Peyer's patch (tissue), 4 donors: Measurements from ENCODE around the gene RNU1-3. TPM values are rescaled to one million over a fixed set of nuclear protein-coding genes. Genes with fewer than 3 reads are reported as not detected.
"Not testable (repeated sequence)": the region's sequence is repeated elsewhere in the genome, so short reads cannot be mapped to it uniquely, and the experiment has no call there.

ENCODE experiments used
- DNase-seq, 3 donors: peaks; one replicate each; pipeline ENCODE4 v3.0.0-alpha.2; 2017 to 2019
- H3K27ac ChIP-seq, 4 donors: fragments of 200-600 bp; sonication (generic); one replicate each; pipeline ENCODE4 v1.5.1; 2016 to 2019
- H3K27me3 ChIP-seq, 2 donors: fragments of 200-600 bp; sonication (generic); one replicate each; pipeline ENCODE4 v1.5.1; 2019
- H3K36me3 ChIP-seq, 3 donors: fragments of 200-600 bp; sonication (generic); one replicate each; pipeline ENCODE4 v1.5.1; 2016 to 2019
- H3K4me1 ChIP-seq, 4 donors: fragments of 200-600 bp; sonication (generic); one replicate each; pipeline ENCODE4 v1.5.1; 2016 to 2019
- H3K4me3 ChIP-seq, 4 donors: fragments of 200-600 bp; sonication (generic); 1 replicate in 3 of 4; 2 replicates in 1 of 4; pipeline ENCODE4 v1.5.1; 2016 to 2019; ENCODE audit warnings: mild to moderate bottlenecking in 1 of 4
- H3K9me3 ChIP-seq, 4 donors: fragments of 200-600 bp; sonication (generic); one replicate each; pipeline ENCODE4 v1.5.1; 2016 to 2019; ENCODE audit warnings: mild to moderate bottlenecking in 1 of 4
- CTCF ChIP-seq, 6 experiments: fragments of 450-650 bp in 4 of 6; fragments of 200-600 bp in 2 of 6; sonication (generic) in 1 of 6; IDR thresholded peaks; one replicate each; pipeline ENCODE4 v1.5.1; 2017 to 2019; ENCODE audit warnings: antibody characterized with exemption in 6 of 6, mild to moderate bottlenecking in 3 of 6, moderate library complexity in 1 of 6
- POLR2A ChIP-seq, 2 donors: fragments of 450-650 bp; IDR thresholded peaks; one replicate each; pipeline ENCODE4 v1.5.1; 2017; ENCODE audit warnings: antibody characterized with exemption in 2 of 2, mild to moderate bottlenecking in 2 of 2, moderate library complexity in 2 of 2
- total RNA-seq, 4 donors: library from RNA; depleted of rRNA; stranded (reverse); fragments of >200 nt; gene quantifications; one replicate each; pipeline ENCODE4 v1.1.0, GENCODE V29; 2016

Gene RNU1-3
- total RNA-seq, 4 donors from 2014 or later = under 0.01 TPM

DNA sequence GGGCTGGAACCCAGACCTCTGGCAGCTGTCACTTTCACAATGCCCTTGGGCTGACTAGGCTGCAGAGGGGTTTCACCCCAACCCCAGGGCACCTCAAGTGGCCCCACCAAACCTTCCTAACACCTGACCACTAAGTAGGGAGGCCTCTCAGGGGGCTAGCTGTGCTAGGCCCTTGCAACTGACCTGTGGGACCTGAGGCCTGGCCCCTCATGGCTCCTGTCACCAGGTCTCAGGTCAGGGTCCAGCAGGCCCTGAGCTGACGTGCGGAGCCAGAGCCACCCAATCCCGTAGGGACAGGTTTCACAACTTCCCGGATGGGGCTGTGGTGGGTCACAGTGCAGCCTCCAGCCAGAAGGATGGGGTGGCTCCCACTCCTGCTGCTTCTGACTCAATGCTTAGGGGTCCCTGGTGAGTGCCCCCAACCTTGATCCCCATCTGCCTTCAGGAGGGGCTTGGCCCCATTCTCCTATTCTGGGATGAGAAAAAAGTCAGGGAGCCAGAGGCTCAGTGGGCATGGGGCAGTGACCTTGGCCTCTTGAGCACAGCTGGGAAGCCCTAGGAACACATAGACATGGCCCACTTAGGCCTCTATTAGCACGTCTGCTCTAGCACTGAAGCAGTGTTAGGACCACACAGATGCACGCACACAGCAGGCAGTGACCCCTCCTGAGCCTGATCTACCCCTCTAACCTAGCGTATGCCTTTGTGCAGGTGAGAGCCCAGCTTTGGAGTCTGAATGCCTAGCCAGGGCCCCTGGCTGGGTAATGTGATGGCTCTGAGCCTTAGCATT lies 21.3 kb downstream of the RNU1-3 start:
- peak; percentile 36 to 84 (median 74) for DNase-seq
- H3K9me3 ChIP-seq, H3K36me3 ChIP-seq, H3K27me3 ChIP-seq: not testable (repeated sequence)
- peak; percentile 80 to 92 for TF ChIP-seq POLR2A (IDR thresholded peaks at IDR 0.05)
- Histone ChIP-seq H3K4me1 (peaks cover 7 to 32% (median 23%) of the 10 kb centered on the region in 4 donors), H3K27ac (peak overlapping the region; percentile 65 to 87 (median 81)), H3K4me3 (peak overlapping the region; percentile 58 to 78 (median 62))

DNA sequence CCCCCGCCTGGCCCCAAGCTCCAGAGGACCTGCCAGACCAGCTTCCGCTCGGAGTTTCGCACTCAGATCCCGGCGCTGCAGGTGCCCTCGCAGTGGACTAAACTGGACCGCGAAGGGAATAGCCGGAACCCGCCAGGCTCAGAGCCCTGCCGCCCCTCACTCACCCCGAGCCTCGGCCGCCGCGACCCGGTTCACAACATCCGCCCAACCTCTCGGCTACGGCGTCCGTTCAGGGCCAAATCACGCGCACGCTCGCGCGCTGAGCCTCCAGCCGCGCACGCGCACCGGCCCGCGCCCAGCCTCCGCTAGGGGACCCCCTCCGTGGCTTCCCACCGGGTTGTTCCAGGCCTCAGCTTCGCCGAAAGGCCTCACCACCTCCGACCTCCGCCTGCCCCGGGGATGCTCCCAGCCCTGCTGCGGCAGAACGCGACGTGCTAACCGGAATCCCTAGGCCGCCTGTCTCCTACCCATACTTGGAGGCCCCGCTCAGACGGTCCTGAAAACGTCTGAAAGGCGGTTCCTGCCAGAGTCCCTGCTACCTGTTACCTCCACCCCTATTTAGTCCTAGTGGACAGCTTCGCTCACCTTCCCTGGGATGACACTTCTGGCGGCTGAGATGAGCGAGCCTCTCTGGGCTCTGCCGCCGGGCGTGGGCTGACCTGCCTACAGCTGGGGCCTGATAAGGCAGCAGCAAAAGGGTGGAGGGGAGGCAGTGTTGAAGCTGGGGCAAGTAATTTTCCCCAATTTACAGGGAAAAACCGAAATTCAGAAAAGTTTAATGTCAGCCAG lies 22.1 kb downstream of the RNU1-3 start:
- not testable (repeated sequence) for H3K9me3 ChIP-seq, H3K36me3 ChIP-seq, H3K27me3 ChIP-seq
- DNase-seq = peak; percentile 99 to 100 (median 99)
- peaks cover 7 to 32% (median 23%) of the 10 kb centered on the region in 4 donors for H3K4me1 ChIP-seq
- peak overlapping the region; percentile 58 to 78 (median 62) for H3K4me3 ChIP-seq
- H3K27ac ChIP-seq = peak overlapping the region; percentile 65 to 87 (median 81)
- TF ChIP-seq CTCF (IDR thresholded peaks at IDR 0.05) (peak in 4 of 6 experiments; percentile 49 to 67 (median 52)), POLR2A (IDR thresholded peaks at IDR 0.05) (peak; percentile 39 to 72)

- H3K27me3 ChIP-seq = no peaks in the 10 kb centered on the region
- peaks cover 0 to 2% (median 0%) of the 10 kb centered on the region in 3 donors for H3K36me3 ChIP-seq
- DNase-seq = no peak
- H3K27ac ChIP-seq = peak overlapping the region; percentile 65 to 87 (median 81)
- H3K4me3 ChIP-seq = peak overlapping the region; percentile 58 to 78 (median 62)
- peaks cover 7 to 32% (median 23%) of the 10 kb centered on the region in 4 donors for H3K4me1 ChIP-seq
- no peak for TF ChIP-seq POLR2A (IDR thresholded peaks at IDR 0.05)
- TF ChIP-seq CTCF (IDR thresholded peaks at IDR 0.05) = no peak
- no peaks in the 10 kb centered on the region for H3K9me3 ChIP-seq
Measured at GRCh38 chr1:16644193-16644481, 22.6 kb downstream of the RNU1-3 start.

GRCh38 chr1:16643476-16644192 lies 23.1 kb downstream of the RNU1-3 start:
- not testable (repeated sequence) for H3K9me3 ChIP-seq, H3K27me3 ChIP-seq, H3K36me3 ChIP-seq
- Histone ChIP-seq H3K4me3 (peak overlapping the region; percentile 58 to 78 (median 62)), H3K4me1 (peaks cover 7 to 32% (median 23%) of the 10 kb centered on the region in 4 donors), H3K27ac (peak overlapping the region; percentile 78 to 87 (median 83))
- peak; percentile 34 to 66 (median 54) for DNase-seq

DNA sequence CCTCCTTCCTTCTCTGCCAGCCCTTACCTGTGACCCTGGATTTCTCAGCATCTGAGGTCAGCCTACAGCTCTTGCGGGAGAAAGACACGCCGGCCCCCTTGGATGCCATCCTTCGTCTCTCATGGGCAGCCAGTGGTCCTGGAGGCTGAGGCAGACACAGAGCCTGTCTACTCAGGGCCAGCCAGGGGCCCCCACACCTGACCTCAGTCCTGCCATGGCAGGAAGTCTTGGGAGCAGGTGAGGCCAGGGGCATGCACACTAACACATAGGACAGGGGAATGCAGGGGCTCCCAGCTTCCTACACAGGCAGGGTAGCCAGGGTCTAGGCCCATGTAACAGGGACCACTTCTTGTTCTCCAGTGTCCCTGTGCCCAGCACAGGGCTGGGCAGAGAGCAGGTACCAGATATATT lies 23.7 kb downstream of the RNU1-3 start:
- not testable (repeated sequence) for H3K9me3 ChIP-seq, H3K27me3 ChIP-seq, H3K36me3 ChIP-seq
- DNase-seq = peak in 2 of 3 donors; percentile 66 to 70
- peaks cover 7 to 32% (median 23%) of the 10 kb centered on the region in 4 donors for H3K4me1 ChIP-seq
- peak overlapping the region in 2 of 4 donors; percentile 26 to 59 for H3K4me3 ChIP-seq
- peak overlapping the region in 3 of 4 donors; percentile 54 to 82 (median 78) for H3K27ac ChIP-seq

- peaks cover 7 to 32% (median 23%) of the 10 kb centered on the region in 4 donors for H3K4me1 ChIP-seq
- not testable (repeated sequence) for H3K27me3 ChIP-seq, H3K9me3 ChIP-seq, H3K36me3 ChIP-seq
- peak in 1 of 2 donors; percentile 52 for TF ChIP-seq POLR2A (IDR thresholded peaks at IDR 0.05)
- H3K4me3 ChIP-seq = peak overlapping the region in 2 of 4 donors; percentile 26 to 59
- DNase-seq = peak in 2 of 3 donors; percentile 90 to 94
- H3K27ac ChIP-seq = peak overlapping the region in 3 of 4 donors; percentile 54 to 82 (median 78)
Measured at GRCh38 chr1:16642025-16642966, 24.5 kb downstream of the RNU1-3 start.

DNA sequence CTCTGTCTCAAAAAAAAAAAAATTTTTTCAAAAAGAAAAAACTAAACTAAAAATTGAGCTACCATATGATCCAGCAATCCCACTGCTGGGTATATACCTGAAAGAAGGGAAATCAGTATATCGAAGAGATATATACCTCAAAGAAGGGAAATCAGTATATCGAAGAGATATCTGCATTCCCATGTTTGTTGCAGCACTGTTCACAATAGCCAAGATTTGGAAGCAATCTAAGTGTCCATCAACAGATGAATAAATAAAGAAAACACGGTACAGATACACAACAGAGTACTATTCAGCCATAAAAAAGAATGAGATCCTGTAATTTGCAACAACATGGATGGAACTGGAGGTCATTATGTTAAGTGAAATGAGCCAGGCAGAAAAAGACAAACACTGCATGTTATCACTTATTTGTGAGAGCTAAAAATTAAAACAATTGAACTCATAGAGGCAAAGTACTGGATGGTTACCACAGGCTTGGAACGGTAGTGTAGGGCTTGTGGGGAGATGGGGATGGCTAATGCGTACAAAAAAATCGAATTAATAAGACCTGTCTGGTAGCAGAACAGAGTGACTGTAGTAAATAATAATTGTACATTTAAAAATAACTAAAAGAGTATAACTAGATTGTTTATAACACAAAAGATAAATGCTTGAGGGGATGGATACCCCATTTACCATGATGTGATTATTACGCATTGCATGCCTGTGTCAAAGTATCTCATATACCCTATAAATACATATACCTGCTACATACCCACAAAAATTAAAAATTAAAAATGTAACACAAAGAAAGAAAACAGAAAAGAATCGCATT lies 25.4 kb downstream of the RNU1-3 start:
- H3K27ac ChIP-seq = peak overlapping the region in 3 of 4 donors; percentile 28 to 82 (median 78)
- H3K9me3 ChIP-seq, H3K4me3 ChIP-seq, H3K27me3 ChIP-seq, H3K36me3 ChIP-seq, DNase-seq: not testable (repeated sequence)
- peaks cover 7 to 32% (median 23%) of the 10 kb centered on the region in 4 donors for H3K4me1 ChIP-seq

DNA sequence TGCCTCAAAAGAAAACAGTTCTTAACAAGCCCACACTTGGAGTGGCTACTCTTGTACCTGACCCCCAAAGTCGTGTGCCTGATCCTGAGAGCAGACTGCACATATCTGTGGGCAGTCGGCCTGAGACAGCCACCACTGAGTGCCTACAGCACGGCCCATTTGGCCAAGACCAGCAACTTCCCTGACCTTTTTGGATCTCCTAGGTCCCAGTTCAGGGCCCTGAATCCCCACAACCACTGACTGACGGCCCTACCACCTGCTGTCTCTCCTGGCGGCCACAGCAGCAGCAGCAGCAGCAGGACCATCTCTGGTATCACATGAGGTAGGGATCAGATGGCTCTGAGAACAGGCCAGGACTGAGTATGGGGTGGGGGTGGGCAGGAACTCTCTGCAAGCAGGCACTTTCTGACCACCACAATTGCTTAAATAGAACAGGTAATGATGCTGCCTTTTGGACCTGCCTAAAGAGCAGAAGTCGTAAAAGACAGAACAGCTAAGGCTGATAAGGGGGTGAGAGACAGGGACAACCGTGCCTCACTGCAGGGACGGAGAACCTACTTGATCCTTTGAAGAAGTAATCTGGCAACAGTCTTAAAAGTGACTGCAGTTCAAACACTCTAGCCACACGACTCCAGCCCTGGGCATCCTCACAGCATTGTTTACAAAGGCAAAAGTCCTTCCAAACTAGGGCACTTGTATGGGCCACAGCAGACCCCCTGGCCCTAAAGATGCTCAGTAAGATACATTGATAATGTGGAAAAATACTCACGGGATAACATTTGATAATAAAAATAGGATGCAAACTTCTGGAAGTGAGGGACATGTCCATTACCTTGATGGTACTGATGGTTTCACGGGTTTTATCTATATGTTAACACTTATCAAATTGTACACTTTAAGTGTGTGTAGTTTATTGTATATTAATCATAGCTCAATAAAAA lies 27.4 kb downstream of the RNU1-3 start:
- H3K4me1 ChIP-seq = peaks cover 3 to 24% (median 15%) of the 10 kb centered on the region in 4 donors
- not testable (repeated sequence) for H3K9me3 ChIP-seq, H3K27ac ChIP-seq, H3K4me3 ChIP-seq, H3K27me3 ChIP-seq
- peaks cover 0 to 18% (median 0%) of the 10 kb centered on the region in 3 donors for H3K36me3 ChIP-seq
- peak in 2 of 3 donors; percentile 49 to 53 for DNase-seq
